DMS 273 treated with DMSO at 0.1 percent for 48 hours (cell line): ENCODE measurements around the gene FHIP1A.
"Not testable (repeated sequence)": the region's sequence is repeated elsewhere in the genome, so short reads cannot be mapped to it uniquely, and the experiment has no call there.

Experiments used
- DNase-seq: peaks from one replicate; lab custom pipeline; 2025; lab: John Stamatoyannopoulos, UW

The FHIP1A gene

GRCh38 chr4:151408630-151409469, at the start of gene FHIP1A:
Gene FHIP1A, plus strand, starts transcription at chr4:151409176. Its CDS starts 157,084 bp downstream, at chr4:151566260.
- peak; percentile 49 for DNase-seq

- DNase-seq: no peak
Measured at GRCh38 chr4:151359576-151359975, 49.4 kb upstream of the FHIP1A start.

- no peak for DNase-seq
Measured at GRCh38 chr4:151361126-151361525, 47.9 kb upstream of the FHIP1A start.

- no peak for DNase-seq
Measured at GRCh38 chr4:151361966-151362365, 47.0 kb upstream of the FHIP1A start.

- peak; percentile 20 for DNase-seq
Measured at GRCh38 chr4:151362404-151363164, 46.4 kb upstream of the FHIP1A start.

GRCh38 chr4:151376540-151376939, 32.4 kb upstream of the FHIP1A start:
- DNase-seq: no peak

- DNase-seq: no peak
Measured at GRCh38 chr4:151389311-151389710, 19.7 kb upstream of the FHIP1A start.

- not testable (repeated sequence) for DNase-seq
Measured at GRCh38 chr4:151389799-151390198, 19.2 kb upstream of the FHIP1A start.

- no peak for DNase-seq
Measured at GRCh38 chr4:151395873-151396272, 13.1 kb upstream of the FHIP1A start.

GRCh38 chr4:151400343-151400742, 8.6 kb upstream of the FHIP1A start:
- DNase-seq: no peak

- no peak for DNase-seq
Measured at GRCh38 chr4:151401739-151402138, 7.2 kb upstream of the FHIP1A start.

GRCh38 chr4:151402145-151402865, 6.7 kb upstream of the FHIP1A start:
- no peak for DNase-seq

- no peak for DNase-seq
Measured at GRCh38 chr4:151403656-151404055, 5.3 kb upstream of the FHIP1A start.

- DNase-seq: not testable (repeated sequence)
Measured at GRCh38 chr4:151404802-151405201, 4.2 kb upstream of the FHIP1A start.

- no peak for DNase-seq
Measured at GRCh38 chr4:151407018-151407417, 2.0 kb upstream of the FHIP1A start.

- no peak for DNase-seq
Measured at GRCh38 chr4:151407466-151408379, 1.3 kb upstream of the FHIP1A start.

GRCh38 chr4:151408380-151408629, 671 bp upstream of the FHIP1A start:
- no peak for DNase-seq

GRCh38 chr4:151409470-151410313, 716 bp downstream of the FHIP1A start:
- no peak for DNase-seq

- no peak for DNase-seq
Measured at GRCh38 chr4:151415978-151416377, 7.0 kb downstream of the FHIP1A start.

- DNase-seq: no peak
Measured at GRCh38 chr4:151417164-151417571, 8.2 kb downstream of the FHIP1A start.
